Panc1 (cell line): ENCODE measurements around the gene C11orf65. TPM values are rescaled to one million over a fixed set of nuclear protein-coding genes. Genes with fewer than 3 reads are reported as not detected.

Source experiments
- ATAC-seq: fragments of 200-7000 bp; cut with Tn5 transposase; 2 replicates; pipeline ENCODE4 v1.9.1; 2020; ENCODE audit warnings: mild to moderate bottlenecking, moderate library complexity
- BruUV-seq: library from RNA; stranded (reverse); fragments of 400-500 nt; replicated peaks from 2 replicates; lab custom pipeline; 2021; lab: Mats Ljungman, UMichigan
- CTCF ChIA-PET: fragments of 300-600 bp; sonication (Branson Sonifier 250); formaldehyde crosslinking; loops from one replicate; lab custom pipeline; 2022; ENCODE audit warnings: antibody characterized with exemption; lab: Charles Lee
- POLR2A ChIA-PET: fragments of 300-600 bp; sonication (Branson Sonifier 250); formaldehyde crosslinking; loops from one replicate; lab custom pipeline; 2022; ENCODE audit warnings: antibody characterized with exemption; lab: Charles Lee
- DNase-seq: peaks from one replicate; pipeline ENCODE4 v3.0.0-alpha.2; 2010; ENCODE audit warnings: low read depth, low spot score
- H3K27ac ChIP-seq: 2 replicates; pipeline ENCODE4 v1.5.1; 2011; ENCODE audit warnings: mild to moderate bottlenecking, low read length, inconsistent platforms
- H3K27me3 ChIP-seq: fragments of 200-500 bp; sonication (Bioruptor generic); 2 replicates; pipeline ENCODE4 v1.6.0; 2014; ENCODE audit warnings: low read length, inconsistent platforms; ENCODE audit not compliant: control insufficient read depth, insufficient read depth
- H3K36me3 ChIP-seq: fragments of 200-500 bp; sonication (Bioruptor generic); 2 replicates; pipeline ENCODE4 v1.5.1; 2014; ENCODE audit warnings: inconsistent platforms, mild to moderate bottlenecking, low read length, moderate library complexity; ENCODE audit not compliant: control insufficient read depth, insufficient read depth
- H3K4me1 ChIP-seq: 2 replicates; pipeline ENCODE4 v1.5.1; 2011; ENCODE audit warnings: inconsistent platforms, mild to moderate bottlenecking, low read length, moderate library complexity; ENCODE audit not compliant: control insufficient read depth, insufficient read depth
- H3K4me3 ChIP-seq, 2 experiments: 2 replicates each; pipeline ENCODE4 v1.5.1; 2011 to 2012; ENCODE audit warnings: low read depth in 2 of 2, low read length in 2 of 2, mild to moderate bottlenecking in 2 of 2, inconsistent platforms in 1 of 2, moderate library complexity in 1 of 2
- H3K9me3 ChIP-seq: fragments of 200-500 bp; sonication (Bioruptor generic); 2 replicates; pipeline ENCODE4 v1.5.1; 2014; ENCODE audit warnings: low read depth, mild to moderate bottlenecking, inconsistent platforms, low read length, moderate library complexity; ENCODE audit not compliant: control insufficient read depth, insufficient read depth
- CTCF ChIP-seq: fragments of 450-650 bp; IDR thresholded peaks from 2 replicates; pipeline ENCODE4 v1.5.1; 2017; ENCODE audit warnings: mild to moderate bottlenecking
- POLR2AphosphoS5 ChIP-seq: IDR thresholded peaks from 2 replicates; pipeline ENCODE4 v1.6.1; 2012; ENCODE audit warnings: mild to moderate bottlenecking, low read depth, low read length, moderate library complexity
- REST ChIP-seq, 2 experiments: IDR thresholded peaks; 2 replicates each; pipeline ENCODE4 v1.6.1; 2011 to 2012; ENCODE audit warnings: low read depth in 2 of 2, control low read depth in 1 of 2, low read length in 1 of 2, mild to moderate bottlenecking in 1 of 2, moderate library complexity in 1 of 2; ENCODE audit not compliant: insufficient read depth in 1 of 2
- SIN3A ChIP-seq: IDR thresholded peaks from 2 replicates; pipeline ENCODE4 v1.6.1; 2012; ENCODE audit warnings: low read depth, mild to moderate bottlenecking, low read length, moderate library complexity, borderline replicate concordance; ENCODE audit not compliant: insufficient read depth
- TCF7L2 ChIP-seq: IDR thresholded peaks from 2 replicates; pipeline ENCODE4 v1.6.1; 2011; ENCODE audit warnings: mild to moderate bottlenecking, low read depth, low read length, inconsistent platforms
- in situ Hi-C: cut with HindIII; loops from 2 replicates; pipeline ENCODE4 v1.10.0; 2016; ENCODE audit warnings: low sequenced_read_pairs, low pct_unique_long_range_greater_than_20kb
- intact Hi-C: fragments of 100-400 bp; cut with micrococcal nuclease; formaldehyde crosslinking; loops from one replicate; pipeline ENCODE4 v1.10.0; 2022; ENCODE audit not compliant: unreplicated experiment
- total RNA-seq: library from RNA; stranded (reverse); gene quantifications from one replicate; pipeline ENCODE4 v1.2.1, GENCODE V29; 2021; ENCODE audit not compliant: unreplicated experiment

Gene C11orf65
- total RNA-seq, 1 experiment from 2014 or later = 0.18 TPM

DNA sequence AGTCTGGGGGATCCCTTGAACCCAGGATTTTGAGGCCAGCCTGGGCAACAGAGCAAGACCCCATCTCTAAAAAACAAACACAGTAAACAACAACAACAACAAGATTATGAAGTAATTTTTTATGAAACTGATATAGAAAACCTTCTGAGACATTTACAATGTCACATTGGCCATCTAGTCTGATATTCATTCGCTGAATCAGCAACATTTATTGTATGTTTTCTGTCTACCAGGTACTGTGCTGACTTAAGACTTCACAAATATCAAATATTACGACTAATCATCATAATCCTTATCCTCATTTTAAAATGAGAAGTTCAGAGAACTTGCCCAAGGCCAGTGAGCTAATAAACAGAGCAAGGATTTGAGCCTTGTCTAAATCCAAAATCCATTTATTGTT lies 123.6 kb downstream of the C11orf65 start:
- Histone ChIP-seq H3K36me3 (peaks cover 23% of the 10 kb centered on the region; the same call in 1 of the 2 replicates), H3K9me3 (no peaks in the 10 kb centered on the region), H3K4me1 (no peaks in the 10 kb centered on the region), H3K27ac (no peak overlapping the region), H3K4me3 (no peak overlapping the region), H3K27me3 (no peaks in the 10 kb centered on the region)
- no peak for TF ChIP-seq SIN3A
- TF ChIP-seq REST (IDR thresholded peaks at IDR 0.05; ENCODE audit: insufficient read depth in 1 of 2, low read depth in 2 of 2, low read length in 1 of 2) = no peak
- TF ChIP-seq TCF7L2 = no peak
- no peak for TF ChIP-seq POLR2AphosphoS5
- TF ChIP-seq CTCF = no peak
- in situ Hi-C loops = no loop called here
- ChIA-PET CTCF (interaction anchor here (0.6 kb wide), 1 partner anchor 93 kb away, joined by 4 read pairs; no protein-coding TSS in a partner anchor), POLR2A (no interaction called here)
- intact Hi-C loops = loop anchor here (10.0 kb wide), 1 partner anchor 301 kb away; no protein-coding TSS in a partner anchor
- BruUV-seq = no TSS peak
- DNase-seq (no peak), ATAC-seq (no peak)

DNA sequence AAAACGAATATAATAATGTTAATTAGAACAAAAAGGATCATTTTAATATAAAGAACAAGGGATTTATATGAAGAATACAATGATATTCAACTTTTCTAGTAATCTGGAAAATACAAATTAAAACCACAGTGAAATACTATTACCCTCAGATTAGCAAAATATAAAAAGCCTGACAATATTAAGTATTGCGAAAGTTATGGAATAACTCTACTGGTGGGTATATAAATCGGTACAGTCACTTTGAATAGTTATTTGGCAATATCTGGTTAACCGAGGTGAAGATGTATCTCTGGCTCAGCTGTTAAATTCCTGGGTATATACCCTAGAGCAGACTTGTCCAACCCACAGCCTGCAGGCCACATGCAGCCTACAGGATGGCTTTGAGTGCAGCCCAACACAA lies 125.7 kb downstream of the C11orf65 start:
- no peaks in the 10 kb centered on the region for H3K9me3 ChIP-seq
- no peaks in the 10 kb centered on the region for H3K4me1 ChIP-seq
- intact Hi-C loops (loop anchor here (10.0 kb wide), 1 partner anchor 303 kb away; no protein-coding TSS in a partner anchor), in situ Hi-C loops (no loop called here)
- POLR2A ChIA-PET = no interaction called here
- no peaks in the 10 kb centered on the region for H3K27me3 ChIP-seq
- ATAC-seq (no peak), DNase-seq (no peak)
- TF ChIP-seq CTCF (no peak), TCF7L2 (no peak), POLR2AphosphoS5 (no peak), SIN3A (no peak), REST (IDR thresholded peaks at IDR 0.05; ENCODE audit: insufficient read depth in 1 of 2, low read depth in 2 of 2, low read length in 1 of 2) (no peak)
- CTCF ChIA-PET = no interaction called here
- no peak overlapping the region for H3K27ac ChIP-seq
- H3K36me3 ChIP-seq = peaks cover 13% of the 10 kb centered on the region; the same call in 1 of the 2 replicates
- H3K4me3 ChIP-seq = no peak overlapping the region
- no TSS peak for BruUV-seq
